Panc1 (cell line): ENCODE results near the gene NGEF. TPM values are rescaled to one million over a fixed set of nuclear protein-coding genes. Genes with fewer than 3 reads are reported as not detected.

Experiments
- ATAC-seq: fragments of 200-7000 bp; cut with Tn5 transposase; 2 replicates; pipeline ENCODE4 v1.9.1; 2020; ENCODE audit warnings: mild to moderate bottlenecking, moderate library complexity
- BruUV-seq: library from RNA; stranded (reverse); fragments of 400-500 nt; replicated peaks from 2 replicates; lab custom pipeline; 2021; lab: Mats Ljungman, UMichigan
- CTCF ChIA-PET: fragments of 300-600 bp; sonication (Branson Sonifier 250); formaldehyde crosslinking; loops from one replicate; lab custom pipeline; 2022; ENCODE audit warnings: antibody characterized with exemption; lab: Charles Lee
- POLR2A ChIA-PET: fragments of 300-600 bp; sonication (Branson Sonifier 250); formaldehyde crosslinking; loops from one replicate; lab custom pipeline; 2022; ENCODE audit warnings: antibody characterized with exemption; lab: Charles Lee
- DNase-seq: peaks from one replicate; pipeline ENCODE4 v3.0.0-alpha.2; 2010; ENCODE audit warnings: low read depth, low spot score
- H3K27ac ChIP-seq: 2 replicates; pipeline ENCODE4 v1.5.1; 2011; ENCODE audit warnings: mild to moderate bottlenecking, low read length, inconsistent platforms
- H3K27me3 ChIP-seq: fragments of 200-500 bp; sonication (Bioruptor generic); 2 replicates; pipeline ENCODE4 v1.6.0; 2014; ENCODE audit warnings: low read length, inconsistent platforms; ENCODE audit not compliant: control insufficient read depth, insufficient read depth
- H3K36me3 ChIP-seq: fragments of 200-500 bp; sonication (Bioruptor generic); 2 replicates; pipeline ENCODE4 v1.5.1; 2014; ENCODE audit warnings: inconsistent platforms, mild to moderate bottlenecking, low read length, moderate library complexity; ENCODE audit not compliant: control insufficient read depth, insufficient read depth
- H3K4me1 ChIP-seq: 2 replicates; pipeline ENCODE4 v1.5.1; 2011; ENCODE audit warnings: inconsistent platforms, mild to moderate bottlenecking, low read length, moderate library complexity; ENCODE audit not compliant: control insufficient read depth, insufficient read depth
- H3K4me3 ChIP-seq, 2 experiments: 2 replicates each; pipeline ENCODE4 v1.5.1; 2011 to 2012; ENCODE audit warnings: low read depth in 2 of 2, low read length in 2 of 2, mild to moderate bottlenecking in 2 of 2, inconsistent platforms in 1 of 2, moderate library complexity in 1 of 2
- H3K9me3 ChIP-seq: fragments of 200-500 bp; sonication (Bioruptor generic); 2 replicates; pipeline ENCODE4 v1.5.1; 2014; ENCODE audit warnings: low read depth, mild to moderate bottlenecking, inconsistent platforms, low read length, moderate library complexity; ENCODE audit not compliant: control insufficient read depth, insufficient read depth
- CTCF ChIP-seq: fragments of 450-650 bp; IDR thresholded peaks from 2 replicates; pipeline ENCODE4 v1.5.1; 2017; ENCODE audit warnings: mild to moderate bottlenecking
- POLR2AphosphoS5 ChIP-seq: IDR thresholded peaks from 2 replicates; pipeline ENCODE4 v1.6.1; 2012; ENCODE audit warnings: mild to moderate bottlenecking, low read depth, low read length, moderate library complexity
- REST ChIP-seq, 2 experiments: IDR thresholded peaks; 2 replicates each; pipeline ENCODE4 v1.6.1; 2011 to 2012; ENCODE audit warnings: low read depth in 2 of 2, control low read depth in 1 of 2, low read length in 1 of 2, mild to moderate bottlenecking in 1 of 2, moderate library complexity in 1 of 2; ENCODE audit not compliant: insufficient read depth in 1 of 2
- SIN3A ChIP-seq: IDR thresholded peaks from 2 replicates; pipeline ENCODE4 v1.6.1; 2012; ENCODE audit warnings: low read depth, mild to moderate bottlenecking, low read length, moderate library complexity, borderline replicate concordance; ENCODE audit not compliant: insufficient read depth
- TCF7L2 ChIP-seq: IDR thresholded peaks from 2 replicates; pipeline ENCODE4 v1.6.1; 2011; ENCODE audit warnings: mild to moderate bottlenecking, low read depth, low read length, inconsistent platforms
- in situ Hi-C: cut with HindIII; loops from 2 replicates; pipeline ENCODE4 v1.10.0; 2016; ENCODE audit warnings: low sequenced_read_pairs, low pct_unique_long_range_greater_than_20kb
- intact Hi-C: fragments of 100-400 bp; cut with micrococcal nuclease; formaldehyde crosslinking; loops from one replicate; pipeline ENCODE4 v1.10.0; 2022; ENCODE audit not compliant: unreplicated experiment
- total RNA-seq: library from RNA; stranded (reverse); gene quantifications from one replicate; pipeline ENCODE4 v1.2.1, GENCODE V29; 2021; ENCODE audit not compliant: unreplicated experiment

NGEF gene
- total RNA-seq, 1 experiment from 2014 or later, result 17.8 TPM

- Histone ChIP-seq H3K4me3 (no peak overlapping the region), H3K4me1 (no peaks in the 10 kb centered on the region), H3K27ac (no peak overlapping the region), H3K9me3 (no peaks in the 10 kb centered on the region), H3K36me3 (no peaks in the 10 kb centered on the region), H3K27me3 (no peaks in the 10 kb centered on the region)
- TF ChIP-seq REST (IDR thresholded peaks at IDR 0.05; ENCODE audit: insufficient read depth in 1 of 2, low read depth in 2 of 2, low read length in 1 of 2) (no peak), SIN3A (no peak)
- intact Hi-C loops, result no loop called here
- ATAC-seq (no peak), DNase-seq (no peak)
- ChIA-PET POLR2A (no interaction called here), CTCF (no interaction called here)
- in situ Hi-C loops, result no loop called here
- BruUV-seq, result no TSS peak
These were observed 24.0 kb upstream of the NGEF start for GRCh38 chr2:233037078-233037477.

GRCh38 chr2:233036162-233036838 lies 23.2 kb upstream of the NGEF start:
- intact Hi-C loops, result no loop called here
- no peaks in the 10 kb centered on the region for H3K4me1 ChIP-seq
- no peaks in the 10 kb centered on the region for H3K9me3 ChIP-seq
- no peak overlapping the region for H3K4me3 ChIP-seq
- ATAC-seq (no peak), DNase-seq (no peak)
- TF ChIP-seq TCF7L2 (no peak), CTCF (no peak)
- no peaks in the 10 kb centered on the region for H3K27me3 ChIP-seq
- BruUV-seq, result no TSS peak
- in situ Hi-C loops, result no loop called here
- ChIA-PET CTCF (no interaction called here), POLR2A (no interaction called here)
- no peaks in the 10 kb centered on the region for H3K36me3 ChIP-seq
- H3K27ac ChIP-seq, result no peak overlapping the region

- Histone ChIP-seq H3K4me1 (no peaks in the 10 kb centered on the region), H3K36me3 (no peaks in the 10 kb centered on the region), H3K27ac (no peak overlapping the region), H3K9me3 (no peaks in the 10 kb centered on the region), H3K27me3 (no peaks in the 10 kb centered on the region), H3K4me3 (no peak overlapping the region)
- DNase-seq (no peak), ATAC-seq (no peak)
- ChIA-PET POLR2A (no interaction called here), CTCF (no interaction called here)
- in situ Hi-C loops, result no loop called here
- BruUV-seq, result no TSS peak
- no peak for TF ChIP-seq POLR2AphosphoS5
- no peak for TF ChIP-seq REST (IDR thresholded peaks at IDR 0.05; ENCODE audit: insufficient read depth in 1 of 2, low read depth in 2 of 2, low read length in 1 of 2)
- TF ChIP-seq TCF7L2, result no peak
- TF ChIP-seq CTCF, result no peak
- no peak for TF ChIP-seq SIN3A
- intact Hi-C loops, result no loop called here
These were observed 22.5 kb upstream of the NGEF start for GRCh38 chr2:233035426-233036161.
